HCT116 (cell line): Measurements from ENCODE around the gene GPR31. TPM values are rescaled to one million over a fixed set of nuclear protein-coding genes. Genes with fewer than 3 reads are reported as not detected.

ENCODE experiments used
- ATAC-seq: fragments of 200-7000 bp; cut with Tn5 transposase; 2 replicates; pipeline ENCODE4 v1.9.1; 2020; ENCODE audit warnings: mild to moderate bottlenecking, moderate library complexity
- BruUV-seq: library from RNA; stranded (reverse); fragments of 400-500 nt; replicated peaks from 2 replicates; lab custom pipeline; 2021; lab: Mats Ljungman, UMichigan
- CTCF ChIA-PET: fragments of 300-600 bp; sonication (Branson Sonifier 250); formaldehyde crosslinking; loops from one replicate; lab custom pipeline; 2021; ENCODE audit warnings: antibody characterized with exemption; lab: Charles Lee
- POLR2A ChIA-PET: fragments of 300-600, 350-600 bp; sonication (Branson Sonifier 250); formaldehyde crosslinking; loops from one replicate; lab custom pipeline; 2021; ENCODE audit warnings: antibody characterized with exemption; lab: Charles Lee
- RAD21 ChIA-PET, 2 experiments: fragments of 300-600 bp; sonication (Branson Sonifier 250); formaldehyde crosslinking; loops; one replicate each; lab custom pipeline; 2023; ENCODE audit warnings: low total read pairs in 2 of 2; ENCODE audit not compliant: uncharacterized antibody in 2 of 2, unreplicated experiment in 2 of 2, low non-redundant PET in 1 of 2; lab: Charles Lee
- DNase-seq: peaks from one replicate; pipeline ENCODE4 v3.0.0-alpha.2; 2010; ENCODE audit warnings: low read depth, low spot score
- H2AFZ ChIP-seq: fragments of 200-600 bp; shearing (Covaris generic), sonication (generic); 2 replicates; pipeline ENCODE4 v1.6.1; 2017; ENCODE audit warnings: low read depth, mixed run types, mixed read lengths, antibody characterized with exemption, low read length; ENCODE audit not compliant: poor library complexity, severe bottlenecking
- H3K27ac ChIP-seq: 2 replicates; pipeline ENCODE4 v1.5.1; 2012; ENCODE audit warnings: low read depth, low read length
- H3K27me3 ChIP-seq: fragments of 200-600 bp; sonication (generic); 2 replicates; pipeline ENCODE4 v1.6.1; 2016; ENCODE audit warnings: mixed run types, low read length, mixed read lengths; ENCODE audit not compliant: insufficient read depth
- H3K36me3 ChIP-seq, 2 experiments: fragments of 200-500 bp in 1 of 2; fragments of 200-600 bp in 1 of 2; sonication (Bioruptor generic) in 1 of 2; sonication (generic) in 1 of 2; 2 replicates each; pipeline versions ENCODE4 v1.5.1 to v1.6.1; 2014 to 2016; ENCODE audit warnings: low read length in 2 of 2, inconsistent platforms in 1 of 2, mixed read lengths in 1 of 2, mixed run types in 1 of 2; ENCODE audit not compliant: insufficient read depth in 2 of 2, control insufficient read depth in 1 of 2
- H3K4me1 ChIP-seq, 2 experiments: fragments of 200-600 bp in 1 of 2; sonication (generic) in 1 of 2; 2 replicates each; pipeline versions ENCODE4 v1.5.1 to v1.6.1; 2012 to 2017; ENCODE audit warnings: low read length in 2 of 2, inconsistent platforms in 1 of 2, mild to moderate bottlenecking in 1 of 2, mixed read lengths in 1 of 2, mixed run types in 1 of 2, moderate library complexity in 1 of 2; ENCODE audit not compliant: insufficient read depth in 2 of 2, control insufficient read depth in 1 of 2
- H3K4me2 ChIP-seq: fragments of 200-600 bp; sonication (generic); 2 replicates; pipeline ENCODE4 v1.6.1; 2017; ENCODE audit warnings: mixed run types, low read length, mixed read lengths
- H3K4me3 ChIP-seq, 2 experiments: fragments of 200-600 bp in 1 of 2; sonication (generic) in 1 of 2; replicated peaks in 1 of 2; 2 replicates each; pipeline ENCODE4 v1.5.1; 2011 to 2016; ENCODE audit warnings: low read length in 2 of 2, control low read depth in 1 of 2, low read depth in 1 of 2, mild to moderate bottlenecking in 1 of 2, mixed read lengths in 1 of 2, mixed run types in 1 of 2
- H3K79me2 ChIP-seq: fragments of 200-600 bp; sonication (generic); 2 replicates; pipeline ENCODE4 v1.6.1; 2017; ENCODE audit warnings: mild to moderate bottlenecking, mixed run types, low read length, moderate library complexity, mixed read lengths; ENCODE audit not compliant: insufficient read depth
- H3K9ac ChIP-seq: fragments of 200-600 bp; sonication (generic); 2 replicates; pipeline ENCODE4 v1.6.1; 2016; ENCODE audit warnings: low read length, mixed read lengths
- H3K9me2 ChIP-seq: fragments of 200-600 bp; sonication (generic), shearing (Covaris generic); 2 replicates; pipeline ENCODE4 v1.6.1; 2017; ENCODE audit warnings: mixed run types, mild to moderate bottlenecking, moderate library complexity; ENCODE audit not compliant: insufficient read depth
- H3K9me3 ChIP-seq, 2 experiments: fragments of 200-500 bp in 1 of 2; fragments of 200-600 bp in 1 of 2; sonication (Bioruptor generic) in 1 of 2; sonication (generic) in 1 of 2; 2 replicates each; pipeline ENCODE4 v1.6.1; 2014 to 2017; ENCODE audit warnings: low read length in 2 of 2, mixed read lengths in 2 of 2, inconsistent platforms in 1 of 2, low read depth in 1 of 2, mild to moderate bottlenecking in 1 of 2, mixed run types in 1 of 2, moderate library complexity in 1 of 2; ENCODE audit not compliant: control insufficient read depth in 1 of 2, insufficient read depth in 1 of 2
- H4K20me1 ChIP-seq: fragments of 200-600 bp; sonication (generic), shearing (Covaris generic); 2 replicates; pipeline ENCODE4 v1.6.1; 2017; ENCODE audit warnings: mixed run types, mild to moderate bottlenecking, moderate library complexity; ENCODE audit not compliant: insufficient read depth
- ATF3 ChIP-seq: IDR thresholded peaks from 2 replicates; pipeline ENCODE4 v1.6.1; 2012
- CEBPB ChIP-seq: IDR thresholded peaks from 2 replicates; pipeline ENCODE4 v1.6.1; 2012; ENCODE audit warnings: low read depth
- EZH2 ChIP-seq: fragments of 200-600 bp; sonication (generic); IDR thresholded peaks from 2 replicates; pipeline ENCODE4 v1.6.1; 2017; ENCODE audit warnings: antibody characterized with exemption, mixed run types
- EZH2phosphoT487 ChIP-seq: fragments of 200-600 bp; IDR thresholded peaks from 2 replicates; pipeline ENCODE4 v1.6.1; 2018; ENCODE audit warnings: antibody characterized with exemption, borderline replicate concordance
- FOSL1 ChIP-seq: IDR thresholded peaks from 2 replicates; pipeline ENCODE4 v1.6.1; 2012; ENCODE audit warnings: low read depth
- JUND ChIP-seq: IDR thresholded peaks from 2 replicates; pipeline ENCODE4 v1.6.1; 2012
- POLR2A ChIP-seq: IDR thresholded peaks from 2 replicates; pipeline ENCODE4 v1.7.0; 2011; ENCODE audit warnings: borderline replicate concordance; ENCODE audit not compliant: insufficient read depth, insufficient read length; ENCODE audit errors: extremely low read depth
- RAD21 ChIP-seq: IDR thresholded peaks from 2 replicates; pipeline ENCODE4 v1.6.1; 2012; ENCODE audit warnings: low read depth, mild to moderate bottlenecking
- REST ChIP-seq: IDR thresholded peaks from 2 replicates; pipeline ENCODE4 v1.6.1; 2012; ENCODE audit warnings: low read depth
- SIN3A ChIP-seq: IDR thresholded peaks from 2 replicates; pipeline ENCODE4 v1.6.1; 2012; ENCODE audit warnings: low read depth
- TCF7L2 ChIP-seq: IDR thresholded peaks from 2 replicates; pipeline ENCODE4 v1.7.0; 2011; ENCODE audit warnings: borderline replicate concordance, inconsistent platforms; ENCODE audit not compliant: insufficient read depth, insufficient read length; ENCODE audit errors: extremely low read depth
- ZFX ChIP-seq: fragments of 450-650 bp; IDR thresholded peaks from 2 replicates; pipeline ENCODE4 v1.6.1; 2017
- intact Hi-C: fragments of 100-400 bp; cut with micrococcal nuclease; formaldehyde crosslinking; loops from 2 replicates; pipeline ENCODE4 v1.10.0; 2022
- total RNA-seq: library from RNA; stranded (reverse); gene quantifications from one replicate; pipeline ENCODE4 v1.2.1, GENCODE V29; 2021; ENCODE audit not compliant: unreplicated experiment
- TF ChIP-seq, protein P1 (sequence below), 3 experiments: fragments of 200-600 bp in 1 of 3; sonication (generic) in 1 of 3; IDR thresholded peaks in 2 of 3; conservative IDR thresholded peaks in 1 of 3; 2 replicates each; pipeline ENCODE4 v1.5.1; 2012 to 2017; ENCODE audit warnings: low read depth in 2 of 3, low read length in 2 of 3, antibody characterized with exemption in 1 of 3, borderline replicate concordance in 1 of 3, control low read depth in 1 of 3, mild to moderate bottlenecking in 1 of 3, mixed read lengths in 1 of 3, mixed run types in 1 of 3, moderate library complexity in 1 of 3; ENCODE audit not compliant: insufficient read depth in 1 of 3
- TF ChIP-seq, protein P2 (sequence below): IDR thresholded peaks from 2 replicates; pipeline ENCODE4 v1.6.1; 2012

The GPR31 gene
- total RNA-seq, 1 experiment from 2014 or later, result not detected

GRCh38 chr6:167148021-167148420 is 9.8 kb downstream of the GPR31 start:
- ATAC-seq (no peak), DNase-seq (no peak)
- ChIA-PET POLR2A (no interaction called here), CTCF (no interaction called here), RAD21 (no interaction called here)
- no peaks in the 10 kb centered on the region for H4K20me1 ChIP-seq
- no peak for TF ChIP-seq TCF7L2
- no peak for TF ChIP-seq EZH2phosphoT487
- no peak for TF ChIP-seq RAD21
- TF ChIP-seq ATF3, result no peak
- no peak for TF ChIP-seq ZFX
- TF ChIP-seq EZH2, result no peak
- no peak for TF ChIP-seq REST
- no peak for TF ChIP-seq FOSL1
- TF ChIP-seq JUND, result no peak
- TF ChIP-seq, protein P1, sequence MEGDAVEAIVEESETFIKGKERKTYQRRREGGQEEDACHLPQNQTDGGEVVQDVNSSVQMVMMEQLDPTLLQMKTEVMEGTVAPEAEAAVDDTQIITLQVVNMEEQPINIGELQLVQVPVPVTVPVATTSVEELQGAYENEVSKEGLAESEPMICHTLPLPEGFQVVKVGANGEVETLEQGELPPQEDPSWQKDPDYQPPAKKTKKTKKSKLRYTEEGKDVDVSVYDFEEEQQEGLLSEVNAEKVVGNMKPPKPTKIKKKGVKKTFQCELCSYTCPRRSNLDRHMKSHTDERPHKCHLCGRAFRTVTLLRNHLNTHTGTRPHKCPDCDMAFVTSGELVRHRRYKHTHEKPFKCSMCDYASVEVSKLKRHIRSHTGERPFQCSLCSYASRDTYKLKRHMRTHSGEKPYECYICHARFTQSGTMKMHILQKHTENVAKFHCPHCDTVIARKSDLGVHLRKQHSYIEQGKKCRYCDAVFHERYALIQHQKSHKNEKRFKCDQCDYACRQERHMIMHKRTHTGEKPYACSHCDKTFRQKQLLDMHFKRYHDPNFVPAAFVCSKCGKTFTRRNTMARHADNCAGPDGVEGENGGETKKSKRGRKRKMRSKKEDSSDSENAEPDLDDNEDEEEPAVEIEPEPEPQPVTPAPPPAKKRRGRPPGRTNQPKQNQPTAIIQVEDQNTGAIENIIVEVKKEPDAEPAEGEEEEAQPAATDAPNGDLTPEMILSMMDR (IDR thresholded peaks at IDR 0.05 in 2 of 3, conservative IDR thresholded peaks at IDR 0.05 in 1 of 3; ENCODE audit: borderline replicate concordance in 1 of 3, insufficient read depth in 1 of 3, low read depth in 2 of 3, low read length in 2 of 3), result no peak
- TF ChIP-seq CEBPB, result no peak
- TF ChIP-seq, protein P2, sequence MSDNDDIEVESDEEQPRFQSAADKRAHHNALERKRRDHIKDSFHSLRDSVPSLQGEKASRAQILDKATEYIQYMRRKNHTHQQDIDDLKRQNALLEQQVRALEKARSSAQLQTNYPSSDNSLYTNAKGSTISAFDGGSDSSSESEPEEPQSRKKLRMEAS, result no peak
- TF ChIP-seq POLR2A, result no peak
- TF ChIP-seq SIN3A, result no peak
- no TSS peak for BruUV-seq
- H3K9me2 ChIP-seq, result no peaks in the 10 kb centered on the region
- H3K27ac ChIP-seq, result no peak overlapping the region
- no peaks in the 10 kb centered on the region for H3K79me2 ChIP-seq
- no peaks in the 10 kb centered on the region for H3K9me3 ChIP-seq
- H3K36me3 ChIP-seq, result no peaks in the 10 kb centered on the region
- no peaks in the 10 kb centered on the region; the same call in 1 of the 2 replicates for H3K27me3 ChIP-seq
- no peak overlapping the region for H3K4me2 ChIP-seq
- no peaks in the 10 kb centered on the region for H3K4me1 ChIP-seq
- intact Hi-C loops, result no loop called here
- H3K4me3 ChIP-seq, result no peak overlapping the region
- H2AFZ ChIP-seq, result no peak overlapping the region
- no peak overlapping the region for H3K9ac ChIP-seq
